MM.1S (cell line): ENCODE data around the gene TMEM204.

Experiments
- DNase-seq: peaks from one replicate; pipeline ENCODE4 v3.0.0-alpha.2; 2015
- H2AFZ ChIP-seq: fragments of 300-600 bp; sonication (generic); 2 replicates; pipeline ENCODE4 v1.6.0; 2016; ENCODE audit warnings: antibody characterized with exemption, low read length
- H3F3A ChIP-seq: fragments of 300-600 bp; sonication (generic); 2 replicates; pipeline ENCODE4 v1.6.1; 2016; ENCODE audit warnings: mild to moderate bottlenecking, antibody characterized with exemption, low read length, moderate library complexity, mixed read lengths; ENCODE audit not compliant: insufficient read depth
- H3K27ac ChIP-seq: fragments of 300-600 bp; sonication (generic); 2 replicates; pipeline ENCODE4 v1.5.1; 2016; ENCODE audit warnings: mild to moderate bottlenecking, low read length
- H3K27me3 ChIP-seq: fragments of 300-600 bp; sonication (generic); replicated peaks from 2 replicates; pipeline ENCODE4 v1.6.0; 2016; ENCODE audit warnings: low read length; ENCODE audit not compliant: insufficient read depth
- H3K36me3 ChIP-seq: fragments of 300-600 bp; sonication (generic); replicated peaks from 2 replicates; pipeline ENCODE4 v1.6.1; 2016; ENCODE audit warnings: mild to moderate bottlenecking, low read length, mixed read lengths; ENCODE audit not compliant: insufficient read depth
- H3K4me1 ChIP-seq: fragments of 300-600 bp; sonication (generic); 2 replicates; pipeline ENCODE4 v1.6.1; 2016; ENCODE audit warnings: low read length, mixed read lengths
- H3K4me2 ChIP-seq: fragments of 300-600 bp; sonication (generic); 2 replicates; pipeline ENCODE4 v1.6.0; 2016; ENCODE audit warnings: low read depth, low read length
- H3K4me3 ChIP-seq: fragments of 300-600 bp; sonication (generic); 2 replicates; pipeline ENCODE4 v1.5.1; 2016; ENCODE audit warnings: low read length, mixed read lengths
- H3K79me2 ChIP-seq: fragments of 300-600 bp; sonication (generic); 2 replicates; pipeline ENCODE4 v1.6.1; 2016; ENCODE audit warnings: mixed run types, low read length, mixed read lengths
- H3K9ac ChIP-seq: fragments of 300-600 bp; sonication (generic); 2 replicates; pipeline ENCODE4 v1.6.1; 2016; ENCODE audit warnings: low read length, mixed read lengths
- H3K9me2 ChIP-seq: fragments of 300-600 bp; sonication (generic); replicated peaks from 2 replicates; pipeline ENCODE4 v1.6.1; 2016; ENCODE audit warnings: mild to moderate bottlenecking, low read length, mixed read lengths; ENCODE audit not compliant: insufficient read depth
- H3K9me3 ChIP-seq: fragments of 300-600 bp; sonication (generic); replicated peaks from 2 replicates; pipeline ENCODE4 v1.6.1; 2016; ENCODE audit warnings: mild to moderate bottlenecking, low read length, mixed read lengths; ENCODE audit not compliant: insufficient read depth
- H4K20me1 ChIP-seq: fragments of 300-600 bp; sonication (generic); 2 replicates; pipeline ENCODE4 v1.6.1; 2016; ENCODE audit warnings: mild to moderate bottlenecking, low read length, moderate library complexity, mixed read lengths; ENCODE audit not compliant: insufficient read depth
- CTCF ChIP-seq: fragments of 300-600 bp; sonication (generic); IDR thresholded peaks from 2 replicates; pipeline ENCODE4 v1.5.1; 2016; ENCODE audit warnings: antibody characterized with exemption, low read length, mixed read lengths
- EZH2 ChIP-seq: fragments of 300-600 bp; sonication (generic); optimal IDR thresholded peaks from 2 replicates; pipeline ENCODE3; 2017; ENCODE audit warnings: low read depth, mild to moderate bottlenecking, antibody characterized with exemption, low read length, mixed read lengths
- EZH2phosphoT487 ChIP-seq: fragments of 300-600 bp; sonication (generic); IDR thresholded peaks from 2 replicates; pipeline ENCODE4 v1.6.1; 2018; ENCODE audit warnings: antibody characterized with exemption, low read length

TMEM204 gene

GRCh38 chr16:1526608-1527555 lies 6.6 kb upstream of the TMEM204 start:
- H3K9ac ChIP-seq = no peak overlapping the region

GRCh38 chr16:1527836-1528811 lies 5.3 kb upstream of the TMEM204 start:
- H3K4me2 ChIP-seq = no peak overlapping the region
- H3K79me2 ChIP-seq = no peaks in the 10 kb centered on the region
- H3K9ac ChIP-seq = no peak overlapping the region
- H4K20me1 ChIP-seq = no peaks in the 10 kb centered on the region
- DNase-seq = no peak
- H2AFZ ChIP-seq = no peak overlapping the region
- H3K36me3 ChIP-seq = no peaks in the 10 kb centered on the region
- H3K27me3 ChIP-seq = peaks cover 92% of the 10 kb centered on the region
- TF ChIP-seq EZH2phosphoT487 (no peak), CTCF (no peak), EZH2 (no peak)
- no peaks in the 10 kb centered on the region for H3F3A ChIP-seq
- no peaks in the 10 kb centered on the region for H3K9me3 ChIP-seq
- H3K4me3 ChIP-seq = no peak overlapping the region
- no peaks in the 10 kb centered on the region for H3K9me2 ChIP-seq
- H3K27ac ChIP-seq = no peak overlapping the region
- no peaks in the 10 kb centered on the region for H3K4me1 ChIP-seq

More at GRCh38 chr16:1526608-1527555, 6.6 kb upstream of the TMEM204 start:
- H3K4me3 ChIP-seq = no peak overlapping the region
- no peaks in the 10 kb centered on the region for H3F3A ChIP-seq
- H3K27me3 ChIP-seq = peaks cover 82% of the 10 kb centered on the region
- H4K20me1 ChIP-seq = no peaks in the 10 kb centered on the region
- H3K9me3 ChIP-seq = no peaks in the 10 kb centered on the region
- no peak overlapping the region for H2AFZ ChIP-seq
- H3K9me2 ChIP-seq = no peaks in the 10 kb centered on the region
- peak; percentile 15 for DNase-seq
- TF ChIP-seq EZH2phosphoT487 = no peak
- TF ChIP-seq CTCF = no peak
- TF ChIP-seq EZH2 = no peak
- no peaks in the 10 kb centered on the region for H3K4me1 ChIP-seq
- H3K36me3 ChIP-seq = no peaks in the 10 kb centered on the region
- H3K4me2 ChIP-seq = no peak overlapping the region
- no peaks in the 10 kb centered on the region for H3K79me2 ChIP-seq
- no peak overlapping the region for H3K27ac ChIP-seq

DNA sequence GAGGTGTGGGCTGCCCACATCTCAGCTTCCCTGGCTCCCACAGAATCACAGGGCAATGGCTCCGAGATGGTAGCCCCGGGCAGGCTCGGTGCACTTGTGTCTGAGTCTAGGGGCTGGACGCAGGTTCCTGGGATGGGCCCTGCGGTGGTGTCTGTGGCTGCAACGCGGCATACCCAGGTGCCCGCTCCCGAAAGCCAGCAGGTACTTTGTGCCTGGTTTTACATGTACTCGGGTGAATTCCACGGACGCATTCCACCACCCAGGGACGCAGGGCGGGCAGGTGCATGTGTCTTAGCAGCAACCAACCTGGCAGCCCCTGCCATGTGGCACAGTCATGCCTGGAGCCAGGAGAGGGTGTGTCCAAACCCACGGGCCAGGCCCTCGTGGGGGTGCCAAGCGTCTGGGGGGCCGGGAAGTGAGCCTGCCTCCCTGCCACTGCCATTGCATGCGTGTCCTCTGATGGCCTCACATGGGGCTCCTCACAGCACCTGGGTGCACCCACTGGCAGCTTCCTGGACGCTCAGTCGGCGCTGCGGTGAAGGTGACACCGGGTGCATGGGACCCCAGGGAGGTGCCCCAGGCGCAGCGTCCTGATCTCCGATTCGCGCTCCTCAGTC lies 4.4 kb upstream of the TMEM204 start:
- Histone ChIP-seq H3K4me2 (no peak overlapping the region), H3K4me1 (no peaks in the 10 kb centered on the region)

More for the DNA sequence above, 4.4 kb upstream of the TMEM204 start:
- Histone ChIP-seq H3K27me3 (peaks cover 92% of the 10 kb centered on the region), H4K20me1 (no peaks in the 10 kb centered on the region), H3K9ac (no peak overlapping the region), H3K27ac (no peak overlapping the region), H3K79me2 (no peaks in the 10 kb centered on the region), H3K9me3 (no peaks in the 10 kb centered on the region), H3K4me3 (no peak overlapping the region), H3K9me2 (no peaks in the 10 kb centered on the region), H3K36me3 (no peaks in the 10 kb centered on the region), H3F3A (no peaks in the 10 kb centered on the region), H2AFZ (no peak overlapping the region)
- TF ChIP-seq EZH2phosphoT487 (no peak), EZH2 (no peak)
- DNase-seq = no peak
